GM21528 (cell line): ENCODE data around the gene MED29.

Source experiments
- ATAC-seq: cut with Tn5 transposase; IDR thresholded peaks from one replicate; pipeline ENCODE4 v1.9.1; 2021; ENCODE audit warnings: mild to moderate bottlenecking, moderate library complexity; ENCODE audit not compliant: unreplicated experiment, low FRiP score

The MED29 gene

GRCh38 chr19:39410017-39410830 lies 19.0 kb downstream of the MED29 start:
- ATAC-seq = no peak

- no peak for ATAC-seq
These were observed 19.6 kb downstream of the MED29 start for GRCh38 chr19:39410831-39411080.

DNA sequence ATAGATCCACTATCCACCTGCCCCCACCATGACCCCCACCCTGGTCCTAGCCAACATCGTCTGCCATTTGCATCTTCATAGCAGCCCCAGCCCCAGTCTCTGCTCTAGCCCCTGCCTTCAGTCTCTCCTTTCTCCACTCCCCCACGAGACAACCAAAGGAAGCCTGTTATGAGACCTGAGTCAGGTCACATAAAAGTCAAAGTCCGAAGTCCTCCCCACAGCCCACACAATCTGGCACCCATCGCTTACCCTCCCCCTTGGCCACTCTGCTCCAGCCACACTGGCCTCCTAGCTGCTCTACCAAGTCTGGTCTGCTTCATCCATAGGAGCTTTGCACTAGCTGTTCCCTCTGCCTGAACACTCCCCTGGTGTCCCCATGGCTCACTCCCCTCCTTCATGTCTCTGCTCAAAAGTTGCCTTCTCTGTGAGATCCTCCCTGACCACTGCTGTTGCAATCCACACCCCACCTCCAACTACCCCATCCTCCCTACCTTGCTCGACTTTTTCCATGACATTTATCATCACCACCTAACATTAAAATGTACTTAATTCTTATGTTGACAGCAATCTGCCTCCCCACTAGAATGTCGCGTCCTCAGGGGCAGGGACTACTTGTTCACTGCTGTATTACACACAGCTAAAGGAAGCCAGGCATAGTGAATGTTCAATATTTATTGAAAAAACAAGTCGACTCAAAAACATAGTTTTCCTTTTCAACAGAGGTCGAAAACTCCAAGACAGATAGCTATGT lies 20.1 kb downstream of the MED29 start:
- no peak for ATAC-seq

GRCh38 chr19:39411832-39412099 lies 20.6 kb downstream of the MED29 start:
- ATAC-seq = peak; percentile 30

GRCh38 chr19:39412100-39412866 lies 21.1 kb downstream of the MED29 start, which contains the start of gene PLEKHG2:
TSS of gene PLEKHG2 (plus strand) at chr19:39412669. CDS start at chr19:39414087, 1,418 bp downstream.
- peak; percentile 48 for ATAC-seq

- no peak for ATAC-seq
These were observed 21.7 kb downstream of the MED29 start for GRCh38 chr19:39412867-39413271.

DNA sequence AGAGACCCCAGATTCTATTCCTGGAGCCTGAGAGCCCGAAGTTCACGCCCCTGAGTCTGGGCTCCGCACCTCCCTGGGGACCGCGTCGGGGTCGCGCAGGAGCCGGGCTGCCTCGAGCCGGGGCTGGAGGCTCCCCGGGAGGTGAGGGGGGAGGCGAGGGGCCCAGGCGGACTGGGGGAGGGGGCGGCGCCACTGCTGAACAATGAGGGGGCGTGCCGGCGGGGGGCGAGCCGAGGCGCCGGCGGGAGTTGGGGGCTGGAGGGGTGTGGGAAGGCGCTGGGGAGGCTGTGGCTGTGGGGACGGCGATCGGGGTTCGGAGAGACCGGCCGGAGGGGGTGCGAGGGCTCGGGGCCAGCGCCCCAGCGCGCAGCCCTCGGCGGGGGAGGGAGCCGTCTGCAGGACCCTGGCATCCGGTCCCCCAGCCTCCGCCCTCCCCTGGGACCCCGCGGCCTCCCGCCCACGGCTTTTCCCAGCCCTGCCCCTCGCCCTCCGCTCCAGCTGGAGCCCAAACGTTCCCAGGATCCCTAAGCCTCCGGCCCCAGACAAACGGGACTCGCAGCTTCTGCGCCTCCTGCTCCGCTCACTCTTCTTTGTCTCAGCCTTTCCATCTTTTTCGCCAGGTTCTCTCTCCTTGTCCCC lies 22.2 kb downstream of the MED29 start:
- ATAC-seq = no peak

GRCh38 chr19:39413911-39414608 lies 22.9 kb downstream of the MED29 start:
- ATAC-seq = no peak

- ATAC-seq = no peak
These were observed 24.2 kb downstream of the MED29 start for GRCh38 chr19:39415111-39416046.

DNA sequence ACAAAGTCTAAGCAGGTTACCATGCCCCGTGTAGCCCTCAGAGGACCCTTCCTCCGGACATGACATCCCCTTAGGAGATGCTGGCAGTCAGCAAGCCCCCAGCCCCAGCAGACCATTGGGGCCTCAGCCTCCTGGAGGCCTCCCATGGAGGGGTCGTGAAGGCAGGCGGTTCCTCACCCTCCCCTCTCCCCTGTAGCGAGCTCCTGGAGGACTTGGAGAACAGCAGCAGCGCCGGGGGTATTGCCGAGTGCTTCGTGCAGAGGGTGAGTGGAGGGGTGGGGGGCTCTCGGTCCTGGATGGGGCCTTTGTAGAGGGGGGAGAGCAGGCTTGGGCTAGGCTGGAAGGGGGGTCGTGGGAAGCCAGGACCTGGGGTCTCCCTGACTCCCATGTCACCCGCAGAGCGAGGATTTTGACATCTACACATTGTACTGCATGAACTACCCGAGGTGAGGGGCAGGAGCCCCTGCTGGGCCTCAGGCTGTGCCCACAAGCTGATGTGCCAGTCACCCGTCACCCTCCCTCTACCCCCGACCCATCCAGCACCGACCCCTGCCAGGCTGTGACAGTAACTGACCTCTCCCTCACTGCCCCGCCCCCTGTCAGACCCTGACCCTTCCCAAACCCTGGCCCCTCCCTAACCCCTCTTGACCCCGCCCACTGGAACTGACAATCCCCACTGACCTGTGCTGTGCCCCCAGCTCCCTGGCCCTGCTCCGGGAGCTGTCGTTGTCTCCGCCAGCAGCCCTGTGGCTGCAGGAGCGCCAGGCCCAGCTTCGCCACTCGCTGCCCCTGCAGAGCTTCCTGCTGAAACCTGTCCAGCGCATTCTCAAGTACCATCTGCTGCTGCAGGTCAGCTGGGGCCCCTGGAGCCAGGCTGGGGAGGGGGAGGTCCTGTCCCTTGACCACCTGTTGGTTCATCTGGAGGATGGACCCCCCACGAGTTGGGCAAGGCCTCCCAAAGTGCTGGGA lies 25.3 kb downstream of the MED29 start:
- no peak for ATAC-seq

DNA sequence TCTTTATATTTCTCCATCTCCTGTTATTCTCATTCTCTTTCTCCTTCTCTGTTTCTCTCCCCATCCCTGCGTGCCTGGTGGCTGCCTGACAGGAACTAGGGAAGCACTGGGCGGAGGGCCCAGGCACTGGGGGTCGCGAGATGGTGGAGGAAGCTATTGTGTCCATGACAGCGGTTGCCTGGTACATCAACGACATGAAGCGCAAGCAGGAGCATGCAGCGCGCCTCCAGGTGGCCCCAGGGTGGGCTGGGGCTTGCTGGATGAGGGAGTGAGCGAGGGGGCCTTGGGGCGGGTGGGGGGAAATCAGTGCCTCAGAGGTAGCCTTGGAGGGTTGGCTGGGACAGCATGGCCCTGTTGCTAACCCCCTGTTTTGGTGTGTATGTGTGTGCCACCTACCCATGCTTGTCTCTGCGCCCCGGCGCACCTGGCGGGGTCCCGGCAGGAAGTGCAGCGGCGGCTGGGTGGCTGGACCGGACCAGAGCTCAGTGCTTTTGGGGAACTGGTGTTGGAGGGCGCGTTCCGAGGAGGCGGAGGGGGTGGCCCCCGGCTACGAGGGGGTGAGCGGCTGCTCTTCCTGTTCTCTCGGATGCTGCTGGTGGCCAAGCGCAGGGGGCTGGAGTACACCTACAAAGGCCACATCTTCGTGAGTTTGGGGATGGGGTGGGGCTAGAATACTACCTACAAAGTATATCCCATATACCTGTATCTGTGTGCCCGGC lies 26.4 kb downstream of the MED29 start:
- ATAC-seq = no peak

- no peak for ATAC-seq
These were observed 27.8 kb downstream of the MED29 start for GRCh38 chr19:39419003-39419402.

DNA sequence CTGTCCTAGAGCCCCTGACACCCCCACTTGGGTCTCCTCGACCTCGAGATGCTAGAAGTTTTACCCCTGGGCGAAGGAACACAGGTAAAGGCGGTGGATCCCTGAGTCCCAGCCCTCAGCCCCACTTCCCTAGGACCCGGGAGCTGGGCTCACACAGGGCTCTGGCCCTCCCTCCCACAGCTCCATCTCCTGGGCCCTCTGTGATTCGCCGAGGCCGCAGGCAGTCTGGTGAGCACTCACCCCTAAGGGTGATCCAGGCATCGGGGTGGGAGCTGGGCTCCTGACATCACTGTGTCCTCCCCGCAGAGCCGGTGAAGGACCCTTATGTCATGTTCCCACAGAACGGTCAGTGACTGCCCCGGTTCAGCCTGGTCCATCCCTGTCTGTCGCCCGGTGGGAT lies 29.6 kb downstream of the MED29 start:
- ATAC-seq = no peak

GRCh38 chr19:39422020-39422419 lies 30.8 kb downstream of the MED29 start:
- no peak for ATAC-seq

GRCh38 chr19:39423258-39424086 lies 32.3 kb downstream of the MED29 start:
- ATAC-seq = no peak

GRCh38 chr19:39424934-39425333 lies 33.8 kb downstream of the MED29 start:
- no peak for ATAC-seq

DNA sequence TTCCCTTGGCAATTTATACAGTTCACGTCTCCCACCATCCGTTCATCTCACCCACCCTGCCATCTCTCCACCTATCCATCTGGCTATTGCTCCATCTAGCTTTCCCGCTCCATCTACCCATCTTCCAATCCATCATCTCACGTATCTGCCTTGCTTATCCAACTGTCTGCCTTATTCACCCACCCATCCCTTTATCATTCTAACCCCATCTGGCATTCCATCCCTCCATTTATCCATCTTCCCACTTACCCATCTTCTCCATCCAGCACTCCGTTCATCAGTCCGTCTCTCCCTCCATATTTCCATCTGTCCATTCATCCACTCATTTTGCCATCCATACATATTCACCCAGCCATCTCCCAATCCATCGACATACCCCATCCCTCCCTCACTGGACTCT lies 34.6 kb downstream of the MED29 start:
- ATAC-seq = no peak
